Measurements from ENCODE around the gene EPHB2.

Gene EPHB2

GRCh38 chr1:22816803-22817202 is 106.2 kb downstream of the EPHB2 start:
- no peak for ATAC-seq (ENCODE audit: low read depth)
- Mint-ChIP-seq H3K4me1 (peaks cover 3% of the 10 kb centered on the region), H3K36me3 (no peaks in the 10 kb centered on the region), H3K4me3 (no peak overlapping the region), H3K27me3 (peaks cover 13% of the 10 kb centered on the region), H3K27ac (no peak overlapping the region), H3K9me3 (no peaks in the 10 kb centered on the region)
- DNase-seq (ENCODE audit: low spot score in 2 of 2) = no peak

GRCh38 chr1:22817462-22817861 is 106.8 kb downstream of the EPHB2 start:
- DNase-seq (ENCODE audit: low spot score in 2 of 2) (no peak), ATAC-seq (ENCODE audit: low read depth) (no peak)
- H3K27me3 Mint-ChIP-seq = peaks cover 14% of the 10 kb centered on the region
- no peaks in the 10 kb centered on the region for H3K9me3 Mint-ChIP-seq
- H3K4me3 Mint-ChIP-seq = no peak overlapping the region
- peaks cover 3% of the 10 kb centered on the region for H3K4me1 Mint-ChIP-seq
- H3K27ac Mint-ChIP-seq = no peak overlapping the region
- no peaks in the 10 kb centered on the region for H3K36me3 Mint-ChIP-seq

- DNase-seq (ENCODE audit: low spot score in 2 of 2) (no peak), ATAC-seq (ENCODE audit: low read depth) (no peak)
- H3K4me1 Mint-ChIP-seq = peaks cover 3% of the 10 kb centered on the region
- peaks cover 14% of the 10 kb centered on the region for H3K27me3 Mint-ChIP-seq
- H3K36me3 Mint-ChIP-seq = no peaks in the 10 kb centered on the region
- no peak overlapping the region for H3K4me3 Mint-ChIP-seq
- no peak overlapping the region for H3K27ac Mint-ChIP-seq
- H3K9me3 Mint-ChIP-seq = no peaks in the 10 kb centered on the region
Observed at GRCh38 chr1:22818061-22818770, 107.6 kb downstream of the EPHB2 start.

DNA sequence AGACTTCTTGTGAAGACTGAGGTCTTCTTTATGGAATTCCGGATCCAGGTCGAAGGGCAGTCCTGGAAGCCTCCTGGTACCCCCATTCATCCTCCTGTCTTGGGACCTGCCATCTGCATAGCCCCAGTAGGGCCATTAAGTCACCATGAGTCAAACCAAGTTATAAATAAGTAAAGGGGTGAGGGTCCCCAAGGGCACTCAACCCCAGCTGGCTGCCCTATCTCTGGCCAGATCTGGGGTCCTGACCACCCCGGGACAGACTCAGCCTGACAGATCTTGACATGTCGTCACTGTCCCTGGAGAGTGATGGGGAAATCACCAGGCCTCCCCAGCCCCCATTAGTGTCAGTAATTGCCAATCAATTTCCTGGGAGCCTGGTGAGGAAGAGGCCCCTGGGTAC is 108.7 kb downstream of the EPHB2 start:
- Mint-ChIP-seq H3K27me3 (peaks cover 19% of the 10 kb centered on the region), H3K27ac (no peak overlapping the region), H3K36me3 (no peaks in the 10 kb centered on the region), H3K4me1 (peaks cover 3% of the 10 kb centered on the region), H3K9me3 (no peaks in the 10 kb centered on the region), H3K4me3 (no peak overlapping the region)
- no peak for DNase-seq (ENCODE audit: low spot score in 2 of 2)
- no peak for ATAC-seq (ENCODE audit: low read depth)

GRCh38 chr1:22821027-22821426 is 110.4 kb downstream of the EPHB2 start:
- no peaks in the 10 kb centered on the region for H3K9me3 Mint-ChIP-seq
- peaks cover 19% of the 10 kb centered on the region for H3K27me3 Mint-ChIP-seq
- no peak overlapping the region for H3K4me3 Mint-ChIP-seq
- no peaks in the 10 kb centered on the region for H3K36me3 Mint-ChIP-seq
- peaks cover 3% of the 10 kb centered on the region for H3K4me1 Mint-ChIP-seq
- no peak for ATAC-seq (ENCODE audit: low read depth)
- DNase-seq (ENCODE audit: low spot score in 2 of 2) = no peak
- H3K27ac Mint-ChIP-seq = no peak overlapping the region

DNA sequence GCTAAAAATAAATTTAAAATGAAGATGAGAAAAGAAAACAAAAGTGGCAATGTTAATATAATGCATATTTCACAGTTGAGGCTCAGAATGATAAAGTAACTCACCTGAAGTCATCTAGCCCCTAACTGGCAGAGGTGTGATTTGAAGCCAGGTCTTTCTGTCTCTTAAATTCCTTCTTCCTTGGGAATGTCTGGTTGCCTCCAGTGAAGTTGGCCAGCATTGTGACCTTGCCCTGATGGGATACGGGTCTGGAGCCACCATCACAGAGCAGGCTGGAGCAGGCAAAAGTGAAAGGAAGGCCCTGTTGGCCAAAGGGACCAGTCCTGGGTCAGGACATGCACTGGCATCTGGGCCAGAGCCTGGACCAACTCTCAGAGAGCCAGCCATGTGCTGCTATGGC is 111.7 kb downstream of the EPHB2 start:
- H3K4me3 Mint-ChIP-seq = no peak overlapping the region
- peaks cover 3% of the 10 kb centered on the region for H3K4me1 Mint-ChIP-seq
- H3K27me3 Mint-ChIP-seq = peaks cover 19% of the 10 kb centered on the region
- H3K36me3 Mint-ChIP-seq = no peaks in the 10 kb centered on the region
- no peak for ATAC-seq (ENCODE audit: low read depth)
- H3K9me3 Mint-ChIP-seq = no peaks in the 10 kb centered on the region
- no peak overlapping the region for H3K27ac Mint-ChIP-seq
- DNase-seq (ENCODE audit: low spot score in 2 of 2) = no peak

DNA sequence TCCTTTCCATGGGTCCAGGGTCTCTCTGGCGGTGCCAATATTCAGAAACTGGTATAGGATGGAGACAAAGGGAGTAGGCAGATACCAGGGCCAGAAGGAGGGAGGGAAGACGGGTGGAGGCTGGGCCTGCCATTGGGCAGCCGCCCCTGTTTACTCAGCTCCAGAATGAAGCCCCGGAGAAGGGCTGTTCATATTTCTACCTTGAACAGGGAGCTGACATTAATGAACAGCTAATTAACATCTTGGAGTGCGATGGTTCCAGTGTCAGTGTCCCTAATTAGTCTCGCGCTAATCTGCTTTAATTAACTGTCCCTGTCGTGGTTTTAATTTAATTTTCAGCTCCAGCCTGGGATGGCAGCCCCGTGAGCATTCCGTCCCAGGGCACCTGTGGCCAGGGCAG is 113.8 kb downstream of the EPHB2 start:
- ATAC-seq (ENCODE audit: low read depth) = no peak
- H3K36me3 Mint-ChIP-seq = no peaks in the 10 kb centered on the region
- no peak overlapping the region for H3K4me3 Mint-ChIP-seq
- peaks cover 15% of the 10 kb centered on the region for H3K27me3 Mint-ChIP-seq
- no peaks in the 10 kb centered on the region for H3K9me3 Mint-ChIP-seq
- no peak for DNase-seq (ENCODE audit: low spot score in 2 of 2)
- H3K27ac Mint-ChIP-seq = no peak overlapping the region
- no peaks in the 10 kb centered on the region for H3K4me1 Mint-ChIP-seq

GRCh38 chr1:22824975-22825374 is 114.3 kb downstream of the EPHB2 start:
- H3K27ac Mint-ChIP-seq = no peak overlapping the region
- no peaks in the 10 kb centered on the region for H3K4me1 Mint-ChIP-seq
- peaks cover 18% of the 10 kb centered on the region for H3K27me3 Mint-ChIP-seq
- no peak overlapping the region for H3K4me3 Mint-ChIP-seq
- no peaks in the 10 kb centered on the region for H3K36me3 Mint-ChIP-seq
- ATAC-seq (ENCODE audit: low read depth) (no peak), DNase-seq (ENCODE audit: low spot score in 2 of 2) (no peak)
- no peaks in the 10 kb centered on the region for H3K9me3 Mint-ChIP-seq

GRCh38 chr1:22825486-22826189 is 115.0 kb downstream of the EPHB2 start:
- Mint-ChIP-seq H3K27me3 (peaks cover 17% of the 10 kb centered on the region), H3K36me3 (no peaks in the 10 kb centered on the region)

DNA sequence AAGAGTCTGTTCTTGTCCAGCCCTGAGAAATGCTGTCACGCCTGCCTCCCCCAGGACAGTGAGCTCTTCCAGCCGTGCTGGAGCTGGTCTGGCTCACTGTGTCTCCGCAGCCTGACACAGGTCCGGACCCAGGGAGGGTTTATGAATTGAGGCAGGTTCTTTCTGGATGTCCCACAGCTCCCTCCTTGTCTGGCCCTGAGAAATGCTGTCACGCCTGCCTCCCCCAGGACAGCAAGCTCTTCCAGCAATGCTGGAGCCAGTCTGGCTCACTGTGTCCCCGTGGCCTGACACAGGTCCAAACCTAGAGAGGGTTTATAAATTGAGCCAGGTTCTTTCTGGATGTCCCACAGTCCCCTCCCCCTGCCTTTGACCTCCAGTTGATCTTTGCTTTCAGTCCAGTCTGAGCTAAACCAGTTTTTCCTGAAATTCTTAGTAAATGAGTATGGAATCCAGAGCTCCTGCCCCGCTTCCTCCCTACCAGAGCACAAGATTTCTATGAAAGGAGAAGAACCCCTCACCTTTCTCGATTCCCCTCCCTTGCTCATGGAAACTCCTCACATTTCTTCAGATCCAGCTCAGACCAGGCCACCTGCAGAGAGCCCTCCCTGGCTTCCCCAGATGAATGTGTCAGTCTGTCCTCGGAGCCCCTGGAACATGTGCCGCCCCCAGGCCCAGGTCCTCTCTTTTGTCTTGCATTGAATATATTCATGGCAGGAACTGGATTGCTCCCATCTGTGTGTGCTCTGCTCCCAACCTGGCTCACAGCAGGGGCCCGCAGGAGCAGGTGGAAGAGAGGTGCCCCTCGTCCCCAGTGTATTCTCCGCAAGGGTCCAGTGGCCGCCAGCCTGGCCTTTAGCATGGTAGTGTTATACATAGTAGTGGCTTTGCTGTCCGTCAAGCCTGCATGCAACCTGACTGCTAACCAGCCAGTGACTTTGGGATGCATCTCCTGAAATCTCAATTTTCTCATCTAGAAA is 116.3 kb downstream of the EPHB2 start:
- Mint-ChIP-seq H3K4me1 (no peaks in the 10 kb centered on the region), H3K4me3 (no peak overlapping the region), H3K27me3 (peaks cover 18% of the 10 kb centered on the region), H3K27ac (no peak overlapping the region), H3K36me3 (no peaks in the 10 kb centered on the region), H3K9me3 (no peaks in the 10 kb centered on the region)
- DNase-seq (ENCODE audit: low spot score in 2 of 2) (no peak), ATAC-seq (ENCODE audit: low read depth) (no peak)

More at GRCh38 chr1:22825486-22826189, 115.0 kb downstream of the EPHB2 start:
- no peaks in the 10 kb centered on the region for H3K9me3 Mint-ChIP-seq
- no peak for DNase-seq (ENCODE audit: low spot score in 2 of 2)
- no peak overlapping the region for H3K27ac Mint-ChIP-seq
- ATAC-seq (ENCODE audit: low read depth) = no peak
- no peaks in the 10 kb centered on the region for H3K4me1 Mint-ChIP-seq
- H3K4me3 Mint-ChIP-seq = no peak overlapping the region

- H3K36me3 Mint-ChIP-seq = no peaks in the 10 kb centered on the region
- H3K27ac Mint-ChIP-seq = no peak overlapping the region
- no peaks in the 10 kb centered on the region for H3K4me1 Mint-ChIP-seq
- no peak for DNase-seq (ENCODE audit: low spot score in 2 of 2)
- H3K4me3 Mint-ChIP-seq = no peak overlapping the region
- ATAC-seq (ENCODE audit: low read depth) = no peak
- H3K9me3 Mint-ChIP-seq = no peaks in the 10 kb centered on the region
- peaks cover 20% of the 10 kb centered on the region for H3K27me3 Mint-ChIP-seq
Observed at GRCh38 chr1:22827666-22828483, 117.2 kb downstream of the EPHB2 start.

DNA sequence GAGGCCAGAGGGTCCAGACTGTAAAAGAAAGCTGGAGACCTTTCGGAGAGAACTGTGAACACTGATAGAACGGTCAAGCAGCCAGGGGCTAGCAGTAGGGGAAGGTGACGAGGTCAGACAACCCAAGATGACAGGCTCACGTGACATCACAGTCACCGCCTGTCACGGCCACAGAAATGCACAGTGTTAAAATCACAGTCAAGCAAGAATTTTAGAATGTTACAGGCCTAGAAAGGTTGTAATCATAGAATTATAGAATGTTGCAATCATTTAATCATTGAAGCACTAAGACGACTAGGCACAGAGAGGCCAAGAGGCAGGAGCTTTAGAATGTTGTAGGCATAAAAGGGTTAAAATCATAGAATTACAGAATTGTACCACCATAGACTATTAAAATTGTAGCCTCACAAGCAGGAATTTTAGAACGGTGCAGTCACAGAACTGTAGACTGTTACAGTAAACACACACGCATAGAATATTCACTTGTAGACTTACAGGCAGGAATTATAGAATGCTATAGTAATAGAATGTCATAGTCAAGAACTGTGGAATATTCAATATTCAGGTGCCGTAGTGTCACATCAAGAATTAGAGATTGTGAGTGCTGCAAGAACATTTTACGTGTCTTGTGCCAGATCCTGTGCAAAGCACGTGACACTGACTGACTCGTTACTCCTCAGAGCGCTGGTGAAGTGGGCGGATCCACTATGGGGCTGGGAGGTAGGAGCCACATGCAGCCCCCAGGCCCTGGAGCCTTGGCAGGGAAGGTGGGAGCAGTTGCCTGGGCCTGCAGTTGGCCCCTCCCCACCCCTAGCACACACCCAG is 118.1 kb downstream of the EPHB2 start:
- H3K27ac Mint-ChIP-seq = no peak overlapping the region
- H3K4me1 Mint-ChIP-seq = no peaks in the 10 kb centered on the region
- DNase-seq (ENCODE audit: low spot score in 2 of 2) (no peak), ATAC-seq (ENCODE audit: low read depth) (no peak)
- H3K4me3 Mint-ChIP-seq = no peak overlapping the region
- H3K36me3 Mint-ChIP-seq = no peaks in the 10 kb centered on the region
- H3K27me3 Mint-ChIP-seq = peaks cover 23% of the 10 kb centered on the region
- H3K9me3 Mint-ChIP-seq = no peaks in the 10 kb centered on the region
